GM23338 (cell line): Measurements from ENCODE around the gene PRAMEF12.
"Not testable (repeated sequence)": the region's sequence is repeated elsewhere in the genome, so short reads cannot be mapped to it uniquely, and the experiment has no call there.

Experiments
- EZH2 ChIP-seq: fragments of 200-600 bp; sonication (generic); IDR thresholded peaks from one replicate; pipeline ENCODE4 v1.8.0; 2017; ENCODE audit warnings: antibody characterized with exemption, mild to moderate bottlenecking, low read depth; ENCODE audit not compliant: unreplicated experiment
- NANOG ChIP-seq: IDR thresholded peaks from 2 replicates; pipeline ENCODE4 v1.6.1; 2016; ENCODE audit warnings: antibody characterized with exemption, borderline replicate concordance
- POLR2AphosphoS5 ChIP-seq: IDR thresholded peaks from 2 replicates; pipeline ENCODE4 v1.6.1; 2016; ENCODE audit warnings: antibody characterized with exemption, low read depth
- STAT1 ChIP-seq: IDR thresholded peaks from one replicate; pipeline ENCODE4 v1.6.1; 2016; ENCODE audit warnings: antibody characterized with exemption; ENCODE audit not compliant: unreplicated experiment
- TF ChIP-seq, protein P1 (sequence below), 2 experiments: fragments of 200-600 bp in 1 of 2; sonication (generic) in 1 of 2; conservative IDR thresholded peaks; 2 replicates each; pipeline versions ENCODE4 v1.5.1 to v1.6.1; 2016 to 2017; ENCODE audit warnings: antibody characterized with exemption in 2 of 2, low read depth in 2 of 2, mild to moderate bottlenecking in 2 of 2, moderate library complexity in 1 of 2
- TF ChIP-seq, protein P2 (sequence below): IDR thresholded peaks from one replicate; pipeline ENCODE4 v1.6.1; 2018; ENCODE audit warnings: antibody characterized with exemption; ENCODE audit not compliant: unreplicated experiment
- TF ChIP-seq, protein P3 (sequence below): IDR thresholded peaks from 2 replicates; pipeline ENCODE4 v1.6.1; 2016; ENCODE audit warnings: antibody characterized with exemption

DNA sequence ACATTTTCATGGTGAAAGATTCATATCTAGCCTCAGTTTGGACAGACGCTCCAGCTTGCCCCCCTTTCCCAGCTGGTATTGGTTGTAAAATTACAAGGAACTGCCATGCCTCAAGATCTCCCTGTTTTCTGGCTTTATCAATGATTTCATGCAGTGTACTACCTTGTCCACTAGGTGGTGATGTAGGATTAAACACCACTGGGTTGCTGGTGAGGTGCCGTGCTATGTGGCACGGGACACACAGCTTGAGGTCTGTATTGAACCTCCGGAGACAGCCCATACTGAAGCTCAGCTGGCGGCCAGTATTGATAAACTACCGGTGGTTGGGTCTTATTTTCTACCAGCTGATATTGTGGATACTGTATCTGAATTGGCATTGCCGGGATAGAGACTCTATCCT, 10.2 kb downstream of the PRAMEF12 start:
- TF ChIP-seq NANOG, EZH2, POLR2AphosphoS5, STAT1: not testable (repeated sequence)
- TF ChIP-seq, protein P1, sequence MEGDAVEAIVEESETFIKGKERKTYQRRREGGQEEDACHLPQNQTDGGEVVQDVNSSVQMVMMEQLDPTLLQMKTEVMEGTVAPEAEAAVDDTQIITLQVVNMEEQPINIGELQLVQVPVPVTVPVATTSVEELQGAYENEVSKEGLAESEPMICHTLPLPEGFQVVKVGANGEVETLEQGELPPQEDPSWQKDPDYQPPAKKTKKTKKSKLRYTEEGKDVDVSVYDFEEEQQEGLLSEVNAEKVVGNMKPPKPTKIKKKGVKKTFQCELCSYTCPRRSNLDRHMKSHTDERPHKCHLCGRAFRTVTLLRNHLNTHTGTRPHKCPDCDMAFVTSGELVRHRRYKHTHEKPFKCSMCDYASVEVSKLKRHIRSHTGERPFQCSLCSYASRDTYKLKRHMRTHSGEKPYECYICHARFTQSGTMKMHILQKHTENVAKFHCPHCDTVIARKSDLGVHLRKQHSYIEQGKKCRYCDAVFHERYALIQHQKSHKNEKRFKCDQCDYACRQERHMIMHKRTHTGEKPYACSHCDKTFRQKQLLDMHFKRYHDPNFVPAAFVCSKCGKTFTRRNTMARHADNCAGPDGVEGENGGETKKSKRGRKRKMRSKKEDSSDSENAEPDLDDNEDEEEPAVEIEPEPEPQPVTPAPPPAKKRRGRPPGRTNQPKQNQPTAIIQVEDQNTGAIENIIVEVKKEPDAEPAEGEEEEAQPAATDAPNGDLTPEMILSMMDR (conservative IDR thresholded peaks at IDR 0.05; ENCODE audit: low read depth in 2 of 2), result peak; percentile 52 to 59
- TF ChIP-seq, protein P2, sequence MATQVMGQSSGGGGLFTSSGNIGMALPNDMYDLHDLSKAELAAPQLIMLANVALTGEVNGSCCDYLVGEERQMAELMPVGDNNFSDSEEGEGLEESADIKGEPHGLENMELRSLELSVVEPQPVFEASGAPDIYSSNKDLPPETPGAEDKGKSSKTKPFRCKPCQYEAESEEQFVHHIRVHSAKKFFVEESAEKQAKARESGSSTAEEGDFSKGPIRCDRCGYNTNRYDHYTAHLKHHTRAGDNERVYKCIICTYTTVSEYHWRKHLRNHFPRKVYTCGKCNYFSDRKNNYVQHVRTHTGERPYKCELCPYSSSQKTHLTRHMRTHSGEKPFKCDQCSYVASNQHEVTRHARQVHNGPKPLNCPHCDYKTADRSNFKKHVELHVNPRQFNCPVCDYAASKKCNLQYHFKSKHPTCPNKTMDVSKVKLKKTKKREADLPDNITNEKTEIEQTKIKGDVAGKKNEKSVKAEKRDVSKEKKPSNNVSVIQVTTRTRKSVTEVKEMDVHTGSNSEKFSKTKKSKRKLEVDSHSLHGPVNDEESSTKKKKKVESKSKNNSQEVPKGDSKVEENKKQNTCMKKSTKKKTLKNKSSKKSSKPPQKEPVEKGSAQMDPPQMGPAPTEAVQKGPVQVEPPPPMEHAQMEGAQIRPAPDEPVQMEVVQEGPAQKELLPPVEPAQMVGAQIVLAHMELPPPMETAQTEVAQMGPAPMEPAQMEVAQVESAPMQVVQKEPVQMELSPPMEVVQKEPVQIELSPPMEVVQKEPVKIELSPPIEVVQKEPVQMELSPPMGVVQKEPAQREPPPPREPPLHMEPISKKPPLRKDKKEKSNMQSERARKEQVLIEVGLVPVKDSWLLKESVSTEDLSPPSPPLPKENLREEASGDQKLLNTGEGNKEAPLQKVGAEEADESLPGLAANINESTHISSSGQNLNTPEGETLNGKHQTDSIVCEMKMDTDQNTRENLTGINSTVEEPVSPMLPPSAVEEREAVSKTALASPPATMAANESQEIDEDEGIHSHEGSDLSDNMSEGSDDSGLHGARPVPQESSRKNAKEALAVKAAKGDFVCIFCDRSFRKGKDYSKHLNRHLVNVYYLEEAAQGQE, result not testable (repeated sequence)
- TF ChIP-seq, protein P3, sequence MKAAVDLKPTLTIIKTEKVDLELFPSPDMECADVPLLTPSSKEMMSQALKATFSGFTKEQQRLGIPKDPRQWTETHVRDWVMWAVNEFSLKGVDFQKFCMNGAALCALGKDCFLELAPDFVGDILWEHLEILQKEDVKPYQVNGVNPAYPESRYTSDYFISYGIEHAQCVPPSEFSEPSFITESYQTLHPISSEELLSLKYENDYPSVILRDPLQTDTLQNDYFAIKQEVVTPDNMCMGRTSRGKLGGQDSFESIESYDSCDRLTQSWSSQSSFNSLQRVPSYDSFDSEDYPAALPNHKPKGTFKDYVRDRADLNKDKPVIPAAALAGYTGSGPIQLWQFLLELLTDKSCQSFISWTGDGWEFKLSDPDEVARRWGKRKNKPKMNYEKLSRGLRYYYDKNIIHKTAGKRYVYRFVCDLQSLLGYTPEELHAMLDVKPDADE, result not testable (repeated sequence)
